B cell (primary cell): ENCODE results near the gene DLST. TPM values are rescaled to one million over a fixed set of nuclear protein-coding genes. Genes with fewer than 3 reads are reported as not detected.

ENCODE experiments used
- ATAC-seq: fragments of 200-7000 bp; cut with Tn5 transposase; one replicate; pipeline ENCODE4 v1.10.0; 2021; ENCODE audit warnings: low read depth, mild to moderate bottlenecking, moderate number of reproducible peaks, moderate library complexity
- CTCF ChIA-PET: fragments of 350-600 bp; sonication (Branson Sonifier 250); formaldehyde crosslinking; loops from one replicate; lab custom pipeline; 2021; ENCODE audit warnings: antibody characterized with exemption, inconsistent platforms; lab: Charles Lee
- POLR2A ChIA-PET: fragments of 350-600 bp; sonication (Branson Sonifier 250); formaldehyde crosslinking; loops from one replicate; lab custom pipeline; 2021; ENCODE audit warnings: antibody characterized with exemption; lab: Charles Lee
- DNase-seq: peaks from one replicate; pipeline ENCODE4 v3.0.0; 2013
- H2AFZ ChIP-seq: 2 replicates; pipeline ENCODE4 v1.6.1; 2012; ENCODE audit warnings: mild to moderate bottlenecking, low read depth, low read length; ENCODE audit not compliant: insufficient read depth, poor library complexity, severe bottlenecking
- H3K27ac ChIP-seq, 2 donors: 1 replicate in 1 of 2; 2 replicates in 1 of 2; pipeline ENCODE4 v1.5.1; 2012 to 2013; ENCODE audit warnings: low read length in 2 of 2, mild to moderate bottlenecking in 2 of 2, moderate library complexity in 1 of 2
- H3K27me3 ChIP-seq, 4 experiments: fragments of 200-600 bp in 1 of 4; sonication (generic) in 1 of 4; replicated peaks in 1 of 4; 1 replicate in 2 of 4; 2 replicates in 2 of 4; pipeline versions ENCODE4 v1.6.1 to v1.7.0; 2013 to 2016; ENCODE audit warnings: low read length in 3 of 4, mild to moderate bottlenecking in 2 of 4, mixed read lengths in 1 of 4, moderate library complexity in 1 of 4; ENCODE audit not compliant: insufficient read depth in 4 of 4, control insufficient read depth in 3 of 4; ENCODE audit errors: control extremely low read depth in 1 of 4
- H3K36me3 ChIP-seq, 2 experiments: replicated peaks in 1 of 2; 1 replicate in 1 of 2; 2 replicates in 1 of 2; pipeline versions ENCODE4 v1.6.1 to v1.7.1; 2013; ENCODE audit warnings: low read length in 1 of 2; ENCODE audit not compliant: insufficient read depth in 2 of 2, control insufficient read depth in 1 of 2; ENCODE audit errors: control extremely low read depth in 1 of 2, extremely low read depth in 1 of 2
- H3K4me1 ChIP-seq, 2 donors: fragments of 200-600 bp in 1 of 2; sonication (generic) in 1 of 2; 1 replicate in 1 of 2; 2 replicates in 1 of 2; pipeline versions ENCODE4 v1.5.1 to v1.6.1; 2013 to 2017; ENCODE audit warnings: low read length in 2 of 2; ENCODE audit not compliant: control insufficient read depth in 2 of 2, insufficient read depth in 2 of 2
- H3K4me2 ChIP-seq: replicated peaks from 2 replicates; pipeline ENCODE3; 2012; ENCODE audit warnings: mild to moderate bottlenecking, low read depth, low read length; ENCODE audit not compliant: poor library complexity, severe bottlenecking
- H3K4me3 ChIP-seq, 5 experiments: fragments of 200-600 bp in 1 of 5; sonication (generic) in 1 of 5; 1 replicate in 3 of 5; 2 replicates in 2 of 5; pipeline versions ENCODE4 v1.5.1 to v1.7.0; 2011 to 2016; ENCODE audit warnings: low read length in 4 of 5, mild to moderate bottlenecking in 4 of 5, low read depth in 2 of 5, control low read depth in 1 of 5, moderate library complexity in 1 of 5; ENCODE audit not compliant: insufficient read depth in 1 of 5; ENCODE audit errors: control extremely low read depth in 1 of 5, extremely low read depth in 1 of 5
- H3K79me2 ChIP-seq: fragments of 200-600 bp; sonication (generic); one replicate; pipeline ENCODE4 v1.6.0; 2016; ENCODE audit warnings: low read length; ENCODE audit not compliant: control insufficient read depth, insufficient read depth
- H3K9ac ChIP-seq: fragments of 200-600 bp; sonication (generic); 2 replicates; pipeline ENCODE4 v1.6.1; 2017; ENCODE audit warnings: mild to moderate bottlenecking, low read length, moderate library complexity
- H3K9me3 ChIP-seq, 3 donors: one replicate each; pipeline versions ENCODE4 v1.6.1 to v1.7.1; 2013; ENCODE audit warnings: low read length in 2 of 3; ENCODE audit not compliant: control insufficient read depth in 2 of 3, insufficient read depth in 1 of 3; ENCODE audit errors: control extremely low read depth in 1 of 3
- H4K20me1 ChIP-seq: 2 replicates; pipeline ENCODE4 v1.6.0; 2012; ENCODE audit warnings: mild to moderate bottlenecking, low read length; ENCODE audit not compliant: insufficient read depth, control insufficient read depth, poor library complexity, severe bottlenecking
- H3K27ac Mint-ChIP-seq: one replicate; pipeline ENCODE4 v1.8.0; 2021; ENCODE audit warnings: mixed read lengths
- H3K27me3 Mint-ChIP-seq: one replicate; pipeline ENCODE4 v1.8.0; 2021; ENCODE audit warnings: mixed read lengths
- H3K4me1 Mint-ChIP-seq: one replicate; pipeline ENCODE4 v1.8.0; 2021; ENCODE audit warnings: mixed read lengths
- H3K4me3 Mint-ChIP-seq: one replicate; pipeline ENCODE4 v1.8.0; 2021; ENCODE audit warnings: mixed read lengths
- H3K9me3 Mint-ChIP-seq: one replicate; pipeline ENCODE4 v1.8.0; 2022; ENCODE audit warnings: mixed read lengths; ENCODE audit not compliant: insufficient read depth
- EZH2 ChIP-seq: IDR thresholded peaks from 2 replicates; pipeline ENCODE4 v1.6.1; 2012; ENCODE audit warnings: borderline replicate concordance, low read depth, mild to moderate bottlenecking, moderate library complexity, low read length; ENCODE audit not compliant: insufficient read depth, poor library complexity, severe bottlenecking
- WGBS: methylation state at CpG from one replicate; pipeline ENCODE4 v1.1.5; 2013; ENCODE audit warnings: missing lambda C conversion rate; ENCODE audit not compliant: insufficient coverage; 5-methylcytosine and 5-hydroxymethylcytosine counted together
- intact Hi-C: fragments of 100-400 bp; cut with micrococcal nuclease; formaldehyde crosslinking; loops from one replicate; pipeline ENCODE4 v1.10.0; 2022
- polyA plus RNA-seq: library from polyadenylated mRNA; depleted of rRNA; stranded (reverse); fragments of >200 nt; gene quantifications from 2 replicates; pipeline ENCODE4 v1.2.3, GENCODE V29; 2012
- total RNA-seq, 2 donors: library from RNA; stranded (reverse); fragments of 120-200 nt in 1 of 2; gene quantifications; 1 replicate in 1 of 2; 2 replicates in 1 of 2; pipeline versions ENCODE4 v1.2.3 to v1.2.4, GENCODE V29; 2013 to 2022
- TF ChIP-seq, protein P1 (sequence below): fragments of 200-600 bp; IDR thresholded peaks from one replicate; pipeline ENCODE4 v1.8.0; 2022; ENCODE audit warnings: antibody characterized with exemption, mild to moderate bottlenecking

DLST gene
- total and polyA plus RNA-seq, 2 donors (not counting 1 experiment from before 2014, with no cell fraction given) = 73.1 to 89.5 TPM

- H3K9me3 Mint-ChIP-seq = no peaks in the 10 kb centered on the region
- 15% methylated on average over 46 of the region's 51 CpGs for WGBS
- intact Hi-C loops = loop anchor here (1.0 kb wide), 1 partner anchor 79 kb away; the partner anchor contains the start of gene EIF2B2
Measured at GRCh38 chr14:74922752-74923401, 41.2 kb downstream of the DLST start, which contains the start of gene RPS6KL1. Gene RPS6KL1, minus strand, starts transcription at chr14:74923260. Its CDS starts 1,719 bp downstream, at chr14:74921541.

More at GRCh38 chr14:74922752-74923401, 41.2 kb downstream of the DLST start, which contains the start of gene RPS6KL1:
- Histone ChIP-seq H3K4me2 (peak within 1 kb of the TSS; percentile 90), H3K27ac (peak within 1 kb of the TSS in 1 of 2 donors; percentile 56), H3K9me3 (no peaks in the 10 kb centered on the region), H3K4me1 (peaks cover 4 to 13% of the 10 kb centered on the region in 2 donors), H3K36me3 (no peaks in the 10 kb centered on the region), H3K27me3 (no peaks in the 10 kb centered on the region), H3K79me2 (no peaks in the 10 kb centered on the region), H4K20me1 (no peaks in the 10 kb centered on the region), H2AFZ (peak within 1 kb of the TSS; percentile 83), H3K9ac (peak within 1 kb of the TSS; percentile 76), H3K4me3 (peak within 1 kb of the TSS in 4 of 5 experiments; percentile 45 to 62 (median 54))
- ChIA-PET CTCF (interaction anchor here (0.7 to 1.7 kb wide), 4 partner anchors 17 to 166 kb away, joined by 4 to 12 read pairs (median 6); no protein-coding TSS in a partner anchor), POLR2A (interaction anchor here (0.6 to 1.1 kb wide), 2 partner anchors 14 to 17 kb away, joined by 5 to 6 read pairs; no protein-coding TSS in a partner anchor)
- peaks cover 6% of the 10 kb centered on the region for H3K27me3 Mint-ChIP-seq
- peak within 1 kb of the TSS; percentile 79 for H3K4me3 Mint-ChIP-seq
- H3K4me1 Mint-ChIP-seq = peaks cover 4% of the 10 kb centered on the region
- peak within 1 kb of the TSS; percentile 26 for H3K27ac Mint-ChIP-seq
- peak; percentile 95 for ATAC-seq
- peak; percentile 74 for DNase-seq
- TF ChIP-seq, protein P1, sequence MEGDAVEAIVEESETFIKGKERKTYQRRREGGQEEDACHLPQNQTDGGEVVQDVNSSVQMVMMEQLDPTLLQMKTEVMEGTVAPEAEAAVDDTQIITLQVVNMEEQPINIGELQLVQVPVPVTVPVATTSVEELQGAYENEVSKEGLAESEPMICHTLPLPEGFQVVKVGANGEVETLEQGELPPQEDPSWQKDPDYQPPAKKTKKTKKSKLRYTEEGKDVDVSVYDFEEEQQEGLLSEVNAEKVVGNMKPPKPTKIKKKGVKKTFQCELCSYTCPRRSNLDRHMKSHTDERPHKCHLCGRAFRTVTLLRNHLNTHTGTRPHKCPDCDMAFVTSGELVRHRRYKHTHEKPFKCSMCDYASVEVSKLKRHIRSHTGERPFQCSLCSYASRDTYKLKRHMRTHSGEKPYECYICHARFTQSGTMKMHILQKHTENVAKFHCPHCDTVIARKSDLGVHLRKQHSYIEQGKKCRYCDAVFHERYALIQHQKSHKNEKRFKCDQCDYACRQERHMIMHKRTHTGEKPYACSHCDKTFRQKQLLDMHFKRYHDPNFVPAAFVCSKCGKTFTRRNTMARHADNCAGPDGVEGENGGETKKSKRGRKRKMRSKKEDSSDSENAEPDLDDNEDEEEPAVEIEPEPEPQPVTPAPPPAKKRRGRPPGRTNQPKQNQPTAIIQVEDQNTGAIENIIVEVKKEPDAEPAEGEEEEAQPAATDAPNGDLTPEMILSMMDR = no peak
- no peak for TF ChIP-seq EZH2
